Mesothelial cell of epicardium (in vitro differentiated cells): ENCODE data around the gene TMEM186. TPM values are rescaled to one million over a fixed set of nuclear protein-coding genes. Genes with fewer than 3 reads are reported as not detected.

Source experiments
- DNase-seq, 2 experiments: peaks; one replicate each; pipeline ENCODE4 v3.0.0; 2021; ENCODE audit warnings: low spot score in 2 of 2; ENCODE audit not compliant: unreplicated experiment in 2 of 2
- H3K27ac Mint-ChIP-seq: 2 replicates; pipeline ENCODE4 v1.8.0; 2021; ENCODE audit warnings: mixed read lengths
- H3K27me3 Mint-ChIP-seq: 2 replicates; pipeline ENCODE4 v1.8.0; 2021; ENCODE audit warnings: low read depth, mixed read lengths
- H3K36me3 Mint-ChIP-seq: 2 replicates; pipeline ENCODE4 v1.8.0; 2021; ENCODE audit warnings: mixed read lengths
- H3K4me1 Mint-ChIP-seq: 2 replicates; pipeline ENCODE4 v1.8.0; 2021; ENCODE audit warnings: mixed read lengths
- H3K4me3 Mint-ChIP-seq: 2 replicates; pipeline ENCODE4 v1.8.0; 2021; ENCODE audit warnings: mild to moderate bottlenecking, moderate library complexity, mixed read lengths
- H3K9me3 Mint-ChIP-seq: 2 replicates; pipeline ENCODE4 v1.8.0; 2021; ENCODE audit warnings: mixed read lengths
- CTCF ChIP-seq: fragments of 200-600 bp; sonication (generic); IDR thresholded peaks from one replicate; pipeline ENCODE4 v1.5.0; 2021; ENCODE audit warnings: antibody characterized with exemption; ENCODE audit not compliant: unreplicated experiment
- total RNA-seq: library from RNA; stranded (reverse); gene quantifications from 3 replicates; pipeline ENCODE4 v1.2.1, GENCODE V29; 2021

TMEM186 gene
- total RNA-seq, 1 donor from 2014 or later: 11.9 TPM

- no peak overlapping the region for H3K4me3 Mint-ChIP-seq
- H3K27ac Mint-ChIP-seq: no peak overlapping the region
- peaks cover 48% of the 10 kb centered on the region for H3K36me3 Mint-ChIP-seq
- DNase-seq: no peak
- no peaks in the 10 kb centered on the region for H3K9me3 Mint-ChIP-seq
- TF ChIP-seq CTCF: no peak
- H3K4me1 Mint-ChIP-seq: no peaks in the 10 kb centered on the region
- H3K27me3 Mint-ChIP-seq: no peaks in the 10 kb centered on the region
These were observed 25.0 kb upstream of the TMEM186 start for GRCh38 chr16:8822403-8822802.

GRCh38 chr16:8819411-8820034 lies 22.1 kb upstream of the TMEM186 start:
- H3K27ac Mint-ChIP-seq: no peak overlapping the region
- H3K36me3 Mint-ChIP-seq: peaks cover 58% of the 10 kb centered on the region
- no peaks in the 10 kb centered on the region for H3K27me3 Mint-ChIP-seq
- no peak overlapping the region for H3K4me3 Mint-ChIP-seq
- H3K4me1 Mint-ChIP-seq: no peaks in the 10 kb centered on the region
- no peak for TF ChIP-seq CTCF
- no peak for DNase-seq
- H3K9me3 Mint-ChIP-seq: no peaks in the 10 kb centered on the region

- DNase-seq: no peak
- H3K27me3 Mint-ChIP-seq: no peaks in the 10 kb centered on the region
- H3K4me3 Mint-ChIP-seq: no peak overlapping the region
- no peak overlapping the region for H3K27ac Mint-ChIP-seq
- H3K4me1 Mint-ChIP-seq: no peaks in the 10 kb centered on the region
- no peaks in the 10 kb centered on the region for H3K9me3 Mint-ChIP-seq
- no peak for TF ChIP-seq CTCF
- H3K36me3 Mint-ChIP-seq: peaks cover 55% of the 10 kb centered on the region
These were observed 21.2 kb upstream of the TMEM186 start for GRCh38 chr16:8818504-8819270.

- Mint-ChIP-seq H3K9me3 (no peaks in the 10 kb centered on the region), H3K27ac (no peak overlapping the region), H3K27me3 (no peaks in the 10 kb centered on the region), H3K4me3 (no peak overlapping the region), H3K4me1 (peaks cover 14% of the 10 kb centered on the region), H3K36me3 (peaks cover 51% of the 10 kb centered on the region)
- DNase-seq: no peak
- TF ChIP-seq CTCF: no peak
These were observed 19.7 kb upstream of the TMEM186 start for GRCh38 chr16:8816967-8817655.

GRCh38 chr16:8814095-8814806 lies 16.8 kb upstream of the TMEM186 start:
- no peaks in the 10 kb centered on the region for H3K9me3 Mint-ChIP-seq
- H3K4me1 Mint-ChIP-seq: peaks cover 20% of the 10 kb centered on the region
- H3K36me3 Mint-ChIP-seq: peaks cover 43% of the 10 kb centered on the region

More at GRCh38 chr16:8814095-8814806, 16.8 kb upstream of the TMEM186 start:
- no peak for TF ChIP-seq CTCF
- Mint-ChIP-seq H3K4me3 (no peak overlapping the region), H3K27me3 (no peaks in the 10 kb centered on the region), H3K27ac (no peak overlapping the region)
- no peak for DNase-seq
